ENCODE data around the gene PDZD4. TPM values are rescaled to one million over a fixed set of nuclear protein-coding genes. Genes with fewer than 3 reads are reported as not detected.

PDZD4 gene
- polyA plus RNA-seq, 1 donor (not counting 4 experiments of a cell fraction or from before 2014, with no cell fraction given), result 0.05 TPM

DNA sequence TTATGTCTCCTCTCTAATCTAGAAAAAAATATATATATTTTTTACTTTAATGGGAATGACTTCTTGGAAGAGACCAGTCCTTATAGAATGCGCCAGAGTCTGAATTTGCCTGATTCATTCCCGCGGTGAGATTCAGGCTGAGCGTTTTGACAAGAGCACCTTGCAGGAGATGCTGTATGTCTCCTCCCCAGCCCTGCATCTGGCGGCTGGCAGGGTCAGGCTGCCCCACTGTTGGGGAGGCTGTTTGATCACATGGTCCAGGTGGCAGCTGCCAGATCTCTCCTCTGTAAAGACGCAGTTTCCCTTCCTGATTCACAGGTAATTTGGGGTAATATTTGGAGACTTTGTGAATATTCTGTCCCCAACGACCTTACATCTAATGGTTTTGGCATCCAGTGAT, 9.7 kb downstream of the PDZD4 start:
- Histone ChIP-seq H3K9me3 (ENCODE audit: control insufficient read depth, low read depth, low read length) (no peaks in the 10 kb centered on the region), H4K20me1 (ENCODE audit: control insufficient read depth, extremely low read depth, insufficient read depth, low read length) (no peaks in the 10 kb centered on the region), H2AFZ (ENCODE audit: control insufficient read depth, low read length) (no peak overlapping the region), H3K27ac (ENCODE audit: control insufficient read depth, insufficient read depth, low read length) (no peak overlapping the region), H3K4me3 (ENCODE audit: control insufficient read depth in 2 of 3, extremely low read depth in 1 of 3, insufficient read depth in 2 of 3, low read depth in 1 of 3, low read length in 3 of 3) (no peak overlapping the region), H3K27me3 (ENCODE audit: control insufficient read depth, extremely low read depth, insufficient read depth, low read length) (peaks cover 7% of the 10 kb centered on the region), H3K9ac (ENCODE audit: control insufficient read depth, extremely low read depth, insufficient read depth, low read length) (no peak overlapping the region), H3K9me1 (ENCODE audit: control insufficient read depth, extremely low read depth, insufficient read depth, low read length) (no peaks in the 10 kb centered on the region), H3K36me3 (ENCODE audit: control insufficient read depth in 2 of 2, extremely low read depth in 1 of 2, insufficient read depth in 2 of 2, low read length in 2 of 2) (no peaks in the 10 kb centered on the region), H3K79me2 (ENCODE audit: control insufficient read depth, insufficient read depth, low read length) (no peaks in the 10 kb centered on the region), H3K4me1 (ENCODE audit: control insufficient read depth, extremely low read depth, insufficient read depth, low read length) (no peaks in the 10 kb centered on the region), H3K4me2 (ENCODE audit: control insufficient read depth, extremely low read depth, insufficient read depth, low read depth, low read length) (no peak overlapping the region)
- dilution Hi-C loops (cut with MboI; ENCODE audit: extremely low pct_ligation_motif_present, low sequenced_read_pairs), result no loop called here
- TF ChIP-seq EZH2 (IDR thresholded peaks at IDR 0.05; ENCODE audit: low read length), result no peak
- TF ChIP-seq, protein P1, sequence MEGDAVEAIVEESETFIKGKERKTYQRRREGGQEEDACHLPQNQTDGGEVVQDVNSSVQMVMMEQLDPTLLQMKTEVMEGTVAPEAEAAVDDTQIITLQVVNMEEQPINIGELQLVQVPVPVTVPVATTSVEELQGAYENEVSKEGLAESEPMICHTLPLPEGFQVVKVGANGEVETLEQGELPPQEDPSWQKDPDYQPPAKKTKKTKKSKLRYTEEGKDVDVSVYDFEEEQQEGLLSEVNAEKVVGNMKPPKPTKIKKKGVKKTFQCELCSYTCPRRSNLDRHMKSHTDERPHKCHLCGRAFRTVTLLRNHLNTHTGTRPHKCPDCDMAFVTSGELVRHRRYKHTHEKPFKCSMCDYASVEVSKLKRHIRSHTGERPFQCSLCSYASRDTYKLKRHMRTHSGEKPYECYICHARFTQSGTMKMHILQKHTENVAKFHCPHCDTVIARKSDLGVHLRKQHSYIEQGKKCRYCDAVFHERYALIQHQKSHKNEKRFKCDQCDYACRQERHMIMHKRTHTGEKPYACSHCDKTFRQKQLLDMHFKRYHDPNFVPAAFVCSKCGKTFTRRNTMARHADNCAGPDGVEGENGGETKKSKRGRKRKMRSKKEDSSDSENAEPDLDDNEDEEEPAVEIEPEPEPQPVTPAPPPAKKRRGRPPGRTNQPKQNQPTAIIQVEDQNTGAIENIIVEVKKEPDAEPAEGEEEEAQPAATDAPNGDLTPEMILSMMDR (optimal IDR thresholded peaks at IDR 0.05 in 1 of 3, IDR thresholded peaks at IDR 0.05 in 1 of 3, conservative IDR thresholded peaks at IDR 0.05 in 1 of 3; ENCODE audit: extremely low read depth in 1 of 3, insufficient read depth in 2 of 3, low read length in 3 of 3), result no peak
- no peak for DNase-seq (ENCODE audit: low read depth, low spot score)
- no peak for FAIRE-seq

GRCh38 chrX:153819384-153820040, 10.8 kb downstream of the PDZD4 start:
- H3K9me3 ChIP-seq (ENCODE audit: control insufficient read depth, low read depth, low read length), result no peaks in the 10 kb centered on the region

More at GRCh38 chrX:153819384-153820040, 10.8 kb downstream of the PDZD4 start:
- H3K4me1 ChIP-seq (ENCODE audit: control insufficient read depth, extremely low read depth, insufficient read depth, low read length), result no peaks in the 10 kb centered on the region
- H3K79me2 ChIP-seq (ENCODE audit: control insufficient read depth, insufficient read depth, low read length), result no peaks in the 10 kb centered on the region
- DNase-seq (ENCODE audit: low read depth, low spot score), result no peak
- TF ChIP-seq, protein P1 (optimal IDR thresholded peaks at IDR 0.05 in 1 of 3, IDR thresholded peaks at IDR 0.05 in 1 of 3, conservative IDR thresholded peaks at IDR 0.05 in 1 of 3; ENCODE audit: extremely low read depth in 1 of 3, insufficient read depth in 2 of 3, low read length in 3 of 3), result no peak
- TF ChIP-seq EZH2 (IDR thresholded peaks at IDR 0.05; ENCODE audit: low read length), result no peak
- no peak overlapping the region for H3K9ac ChIP-seq (ENCODE audit: control insufficient read depth, extremely low read depth, insufficient read depth, low read length)
- H3K9me1 ChIP-seq (ENCODE audit: control insufficient read depth, extremely low read depth, insufficient read depth, low read length), result no peaks in the 10 kb centered on the region
- peak overlapping the region; percentile 2 for H3K4me2 ChIP-seq (ENCODE audit: control insufficient read depth, extremely low read depth, insufficient read depth, low read depth, low read length)
- peaks cover 7% of the 10 kb centered on the region for H3K27me3 ChIP-seq (ENCODE audit: control insufficient read depth, extremely low read depth, insufficient read depth, low read length)
- H3K4me3 ChIP-seq (ENCODE audit: control insufficient read depth in 2 of 3, extremely low read depth in 1 of 3, insufficient read depth in 2 of 3, low read depth in 1 of 3, low read length in 3 of 3), result peak overlapping the region in 1 of 3 experiments; percentile 18
- H2AFZ ChIP-seq (ENCODE audit: control insufficient read depth, low read length), result no peak overlapping the region
- no peak overlapping the region for H3K27ac ChIP-seq (ENCODE audit: control insufficient read depth, insufficient read depth, low read length)
- no peak for FAIRE-seq
- dilution Hi-C loops (cut with MboI; ENCODE audit: extremely low pct_ligation_motif_present, low sequenced_read_pairs), result no loop called here
- H4K20me1 ChIP-seq (ENCODE audit: control insufficient read depth, extremely low read depth, insufficient read depth, low read length), result no peaks in the 10 kb centered on the region
- no peaks in the 10 kb centered on the region for H3K36me3 ChIP-seq (ENCODE audit: control insufficient read depth in 2 of 2, extremely low read depth in 1 of 2, insufficient read depth in 2 of 2, low read length in 2 of 2)

All from keratinocyte (primary cell).